GM23248 (cell line): Measurements from ENCODE around the gene SCAF11.

Experiments
- EZH2 ChIP-seq: fragments of 200-600 bp; sonication (generic); IDR thresholded peaks from 2 replicates; pipeline ENCODE4 v1.6.1; 2018; ENCODE audit warnings: antibody characterized with exemption, mild to moderate bottlenecking; ENCODE audit not compliant: insufficient read depth, poor library complexity, severe bottlenecking
- EZH2phosphoT487 ChIP-seq: fragments of 200-600 bp; sonication (generic); IDR thresholded peaks from 2 replicates; pipeline ENCODE4 v1.6.1; 2018; ENCODE audit warnings: antibody characterized with exemption, moderate library complexity, mild to moderate bottlenecking, low read depth; ENCODE audit not compliant: insufficient read depth

DNA sequence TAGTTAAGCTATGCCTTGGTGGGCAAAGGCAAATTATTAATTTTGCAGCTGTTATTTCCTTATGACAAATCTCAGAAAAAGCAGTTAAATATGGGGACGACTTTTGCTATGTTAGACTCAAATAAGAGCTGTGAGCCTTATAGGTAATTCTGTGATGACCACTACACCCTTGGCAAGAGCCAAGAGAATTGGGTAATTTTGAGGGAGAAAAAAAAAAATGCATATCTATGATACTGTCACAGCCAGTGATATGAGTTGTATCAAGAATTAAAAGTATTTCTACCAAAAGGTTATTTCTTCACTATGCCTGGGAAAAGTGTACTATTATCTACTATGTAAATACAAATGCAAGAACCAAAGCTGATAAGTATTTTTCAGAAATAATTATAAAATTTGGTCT, 43.9 kb downstream of the SCAF11 start:
- TF ChIP-seq EZH2phosphoT487 = no peak
- TF ChIP-seq EZH2 = no peak
